Peyer's patch (tissue), 4 donors: ENCODE data around the gene SNX20.

ENCODE experiments used
- CTCF ChIP-seq, 6 experiments: fragments of 450-650 bp in 4 of 6; fragments of 200-600 bp in 2 of 6; sonication (generic) in 1 of 6; IDR thresholded peaks; one replicate each; pipeline ENCODE4 v1.5.1; 2017 to 2019; ENCODE audit warnings: antibody characterized with exemption in 6 of 6, mild to moderate bottlenecking in 3 of 6, moderate library complexity in 1 of 6
- POLR2A ChIP-seq, 2 donors: fragments of 450-650 bp; IDR thresholded peaks; one replicate each; pipeline ENCODE4 v1.5.1; 2017; ENCODE audit warnings: antibody characterized with exemption in 2 of 2, mild to moderate bottlenecking in 2 of 2, moderate library complexity in 2 of 2

DNA sequence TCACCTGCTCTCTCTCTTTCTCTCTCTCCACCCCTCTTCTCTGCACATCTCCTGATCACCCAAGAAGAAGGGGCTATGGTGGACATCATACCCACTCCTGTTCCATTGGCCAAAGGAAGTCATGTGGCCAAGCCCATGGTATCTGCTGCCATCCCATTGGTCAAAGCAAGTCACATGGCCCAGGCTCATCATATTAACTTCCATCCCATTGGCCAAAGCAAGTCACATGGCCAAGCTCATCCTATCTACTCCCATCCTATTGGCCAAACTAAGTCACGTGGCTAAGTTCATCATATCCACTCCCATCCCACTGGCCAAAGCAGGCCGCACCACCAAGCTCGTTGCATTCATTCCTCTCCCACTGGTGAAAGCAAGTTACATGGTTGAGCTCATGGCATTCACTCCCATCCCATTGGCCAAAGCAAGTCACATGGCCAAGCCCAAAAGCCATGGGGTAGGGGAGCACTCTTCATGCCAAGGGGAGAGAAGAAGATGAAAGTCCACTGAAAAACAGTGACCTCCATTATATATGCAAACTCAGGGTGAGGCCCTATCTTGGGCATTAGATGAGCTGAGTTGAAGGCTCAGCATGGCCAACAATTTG lies 29.2 kb downstream of the SNX20 start:
- TF ChIP-seq CTCF (IDR thresholded peaks at IDR 0.05) (no peak), POLR2A (IDR thresholded peaks at IDR 0.05) (no peak)
